SU-DHL-6 (cell line): Measurements from ENCODE around the gene TACO1.

Experiments
- EZH2phosphoT487 ChIP-seq: fragments of 200-600 bp; sonication (generic), shearing (Covaris generic); conservative IDR thresholded peaks from 2 replicates; pipeline ENCODE4 v1.6.1; 2018; ENCODE audit warnings: mild to moderate bottlenecking, antibody characterized with exemption, low read length, moderate library complexity, mixed read lengths
- TF ChIP-seq, protein P1 (sequence below): fragments of 200-600 bp; sonication (generic); IDR thresholded peaks from one replicate; pipeline ENCODE4 v1.5.1; 2017; ENCODE audit warnings: antibody characterized with exemption, mild to moderate bottlenecking, low read length, moderate library complexity; ENCODE audit not compliant: insufficient read depth, poor library complexity, severe bottlenecking

DNA sequence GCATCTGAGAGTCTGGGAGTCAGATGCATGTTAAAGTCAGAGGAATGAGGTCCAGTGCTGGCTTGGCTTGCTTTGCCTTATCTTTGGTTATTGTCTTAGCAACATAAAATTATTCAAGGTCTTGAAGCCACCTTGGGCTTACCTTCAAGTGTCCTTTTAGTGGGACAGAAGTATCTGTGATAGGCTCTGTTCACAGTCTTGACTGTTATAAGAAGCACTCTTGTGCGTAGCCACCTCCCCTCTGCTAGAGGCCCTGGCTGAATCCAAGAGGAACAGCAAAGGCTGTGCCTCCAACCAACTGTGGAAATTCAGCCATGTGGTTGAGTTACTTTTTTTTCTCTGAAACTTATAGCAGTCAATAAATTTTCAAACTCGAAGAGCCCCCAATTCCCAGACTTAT is 13.0 kb downstream of the TACO1 start:
- TF ChIP-seq, protein P1, sequence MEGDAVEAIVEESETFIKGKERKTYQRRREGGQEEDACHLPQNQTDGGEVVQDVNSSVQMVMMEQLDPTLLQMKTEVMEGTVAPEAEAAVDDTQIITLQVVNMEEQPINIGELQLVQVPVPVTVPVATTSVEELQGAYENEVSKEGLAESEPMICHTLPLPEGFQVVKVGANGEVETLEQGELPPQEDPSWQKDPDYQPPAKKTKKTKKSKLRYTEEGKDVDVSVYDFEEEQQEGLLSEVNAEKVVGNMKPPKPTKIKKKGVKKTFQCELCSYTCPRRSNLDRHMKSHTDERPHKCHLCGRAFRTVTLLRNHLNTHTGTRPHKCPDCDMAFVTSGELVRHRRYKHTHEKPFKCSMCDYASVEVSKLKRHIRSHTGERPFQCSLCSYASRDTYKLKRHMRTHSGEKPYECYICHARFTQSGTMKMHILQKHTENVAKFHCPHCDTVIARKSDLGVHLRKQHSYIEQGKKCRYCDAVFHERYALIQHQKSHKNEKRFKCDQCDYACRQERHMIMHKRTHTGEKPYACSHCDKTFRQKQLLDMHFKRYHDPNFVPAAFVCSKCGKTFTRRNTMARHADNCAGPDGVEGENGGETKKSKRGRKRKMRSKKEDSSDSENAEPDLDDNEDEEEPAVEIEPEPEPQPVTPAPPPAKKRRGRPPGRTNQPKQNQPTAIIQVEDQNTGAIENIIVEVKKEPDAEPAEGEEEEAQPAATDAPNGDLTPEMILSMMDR: no peak
- no peak for TF ChIP-seq EZH2phosphoT487
